ENCODE measurements around the gene PDLIM4.

GRCh38 chr5:132218321-132218720 lies 39.2 kb upstream of the PDLIM4 start:
- TF ChIP-seq ARNT (IDR thresholded peaks at IDR 0.05) (no peak), FOXA1 (IDR thresholded peaks at IDR 0.05) (no peak), SP1 (IDR thresholded peaks at IDR 0.05) (no peak), BHLHE40 (IDR thresholded peaks at IDR 0.05; ENCODE audit: borderline replicate concordance) (no peak), CTBP1 (IDR thresholded peaks at IDR 0.05; ENCODE audit: borderline replicate concordance) (no peak)

Data from HEK293T (cell line).